ENCODE results near the gene AURKAIP1. TPM values are rescaled to one million over a fixed set of nuclear protein-coding genes. Genes with fewer than 3 reads are reported as not detected.

AURKAIP1 gene
- total and polyA plus RNA-seq, 9 of the 15 experiments (the other 6 are each of a cell fraction or from before 2014, with no cell fraction given) = 7.8 to 478 (median 92.0) TPM

- TF ChIP-seq PRDM10 (IDR thresholded peaks at IDR 0.05; ENCODE audit: partially characterized antibody) (no peak), CEBPZ (IDR thresholded peaks at IDR 0.05; ENCODE audit: borderline replicate concordance, low read depth, low read length) (no peak), ZNF133 (CRISPR knock-in tag; IDR thresholded peaks at IDR 0.05) (no peak), NR2C2 (CRISPR knock-in tag; IDR thresholded peaks at IDR 0.05) (no peak), NR2C2 (tag; IDR thresholded peaks at IDR 0.05) (peak; percentile 40; the same call in 1 of the 2 replicates), ZC3H8 (IDR thresholded peaks at IDR 0.05) (no peak), ZSCAN29 (IDR thresholded peaks at IDR 0.05) (no peak), FOXP1 (CRISPR knock-in tag; IDR thresholded peaks at IDR 0.05) (peak; percentile 77), ZNF589 (CRISPR knock-in tag; IDR thresholded peaks at IDR 0.05; ENCODE audit: low read depth) (no peak), ESRRB (CRISPR knock-in tag; IDR thresholded peaks at IDR 0.05; ENCODE audit: borderline replicate concordance) (no peak), ZNF644 (tag; IDR thresholded peaks at IDR 0.05; ENCODE audit: low read depth) (no peak), BRF2 (IDR thresholded peaks at IDR 0.05; ENCODE audit: borderline replicate concordance, insufficient read depth, insufficient read length) (no peak), EGR1 (conservative IDR thresholded peaks at IDR 0.05) (no peak), ZBTB34 (CRISPR knock-in tag; IDR thresholded peaks at IDR 0.05) (no peak)
Measured at GRCh38 chr1:1347663-1348419, 27.2 kb downstream of the AURKAIP1 start (continued).

Data from K562 (cell line).